Brain pericyte (primary cell): Measurements from ENCODE around the gene BCCIP.

Experiments
- DNase-seq: peaks from one replicate; pipeline ENCODE4 v3.0.0-alpha.2; 2012; ENCODE audit warnings: low read depth, low spot score

BCCIP gene

GRCh38 chr10:125822878-125823662 lies at the start of gene BCCIP, which contains the start of gene UROS:
Gene BCCIP (plus strand): TSS chr10:125823546. CDS start chr10:125823558, 12 bp downstream.
Gene UROS (minus strand): TSS chr10:125823258. CDS start chr10:125816499, 6,759 bp downstream.
- peak; percentile 84 for DNase-seq

GRCh38 chr10:125773687-125774543 lies 49.4 kb upstream of the BCCIP start:
- DNase-seq: no peak

- no peak for DNase-seq
Observed at GRCh38 chr10:125774581-125775191, 48.7 kb upstream of the BCCIP start.

DNA sequence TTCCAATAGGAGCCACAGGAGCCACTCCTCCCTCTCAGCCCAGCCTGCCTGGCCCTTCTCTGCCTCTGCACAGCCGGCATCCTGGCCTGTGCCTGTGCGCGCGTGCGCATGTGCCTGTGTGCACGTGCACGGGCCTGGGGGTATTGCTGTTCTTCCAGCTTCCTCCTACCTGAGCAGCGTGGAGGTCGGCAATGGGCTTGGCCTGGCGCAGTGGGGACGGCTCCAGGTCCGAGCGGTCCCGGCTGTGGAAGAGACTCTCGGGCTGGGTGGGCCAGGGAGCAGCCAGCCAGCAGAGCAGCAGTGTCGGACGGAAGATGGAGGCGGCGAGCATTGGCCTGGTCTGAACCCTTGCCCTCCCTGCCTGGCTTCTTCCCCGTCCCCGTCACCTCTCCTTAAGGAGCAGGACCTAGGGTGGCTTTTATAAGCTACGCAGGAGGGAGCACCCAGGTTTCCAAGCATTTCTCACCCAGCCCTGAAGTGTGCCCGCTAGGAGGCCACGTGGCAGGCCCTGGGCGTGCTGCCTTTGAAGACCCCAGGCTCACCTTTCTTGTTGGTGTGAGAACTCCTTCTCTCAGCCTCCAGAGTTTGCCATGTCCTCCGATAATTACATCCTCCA lies 47.7 kb upstream of the BCCIP start, which contains the start of gene MMP21:
Gene MMP21 (minus strand): TSS at position 331 of the 616 bp plus-strand sequence. CDS start 0 bp downstream, at position 331.
- DNase-seq: no peak

- DNase-seq: no peak
Observed at GRCh38 chr10:125777806-125778205, 45.5 kb upstream of the BCCIP start.

- no peak for DNase-seq
Observed at GRCh38 chr10:125778556-125778955, 44.8 kb upstream of the BCCIP start.

GRCh38 chr10:125779403-125780327 lies 43.7 kb upstream of the BCCIP start:
- DNase-seq: no peak

DNA sequence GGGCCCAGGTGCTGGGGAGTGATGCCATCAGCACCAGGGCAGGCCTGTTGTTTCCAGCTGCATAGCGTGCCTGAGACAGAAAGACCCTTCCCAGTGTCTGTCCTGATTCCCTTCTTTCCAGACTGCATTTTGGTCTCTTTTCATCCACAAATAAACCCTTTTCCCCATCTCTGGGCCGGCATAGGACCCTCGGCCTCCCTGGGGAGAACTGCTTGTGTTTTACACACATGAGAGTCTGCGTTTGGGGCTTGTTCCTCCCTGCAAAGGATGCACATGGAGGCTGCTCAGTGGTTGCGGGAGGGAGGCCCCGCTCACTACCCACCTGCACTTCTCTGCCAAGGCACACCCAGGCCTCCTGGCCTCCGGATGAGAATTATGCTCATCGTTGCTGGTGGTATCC lies 42.0 kb upstream of the BCCIP start:
- no peak for DNase-seq

DNA sequence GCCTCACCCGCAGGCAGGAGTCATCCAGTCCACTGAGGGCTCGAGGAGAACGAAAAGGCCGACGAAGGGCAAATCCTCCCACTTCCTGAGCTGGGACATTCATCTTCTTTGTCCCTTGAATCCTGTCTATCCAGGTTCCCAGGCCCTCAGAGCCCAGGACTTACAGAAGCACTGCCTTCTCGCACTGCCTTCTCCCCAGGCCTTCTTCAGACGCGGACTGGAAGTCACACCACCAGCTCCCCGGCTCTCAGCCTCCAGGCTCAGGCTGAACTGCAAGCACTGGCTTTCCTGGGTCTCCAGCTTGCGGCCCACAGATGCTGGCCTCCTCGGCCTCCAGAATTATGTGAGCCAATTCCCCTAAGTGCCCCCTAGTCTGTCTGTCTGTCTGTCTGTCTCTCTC lies 41.3 kb upstream of the BCCIP start:
- DNase-seq: no peak

- DNase-seq: no peak
Observed at GRCh38 chr10:125782616-125783015, 40.7 kb upstream of the BCCIP start.

- no peak for DNase-seq
Observed at GRCh38 chr10:125783408-125783807, 39.9 kb upstream of the BCCIP start.

GRCh38 chr10:125783957-125784356 lies 39.4 kb upstream of the BCCIP start:
- no peak for DNase-seq

GRCh38 chr10:125785791-125786190 lies 37.6 kb upstream of the BCCIP start:
- no peak for DNase-seq

- DNase-seq: no peak
Observed at GRCh38 chr10:125788156-125789034, 35.0 kb upstream of the BCCIP start.

DNA sequence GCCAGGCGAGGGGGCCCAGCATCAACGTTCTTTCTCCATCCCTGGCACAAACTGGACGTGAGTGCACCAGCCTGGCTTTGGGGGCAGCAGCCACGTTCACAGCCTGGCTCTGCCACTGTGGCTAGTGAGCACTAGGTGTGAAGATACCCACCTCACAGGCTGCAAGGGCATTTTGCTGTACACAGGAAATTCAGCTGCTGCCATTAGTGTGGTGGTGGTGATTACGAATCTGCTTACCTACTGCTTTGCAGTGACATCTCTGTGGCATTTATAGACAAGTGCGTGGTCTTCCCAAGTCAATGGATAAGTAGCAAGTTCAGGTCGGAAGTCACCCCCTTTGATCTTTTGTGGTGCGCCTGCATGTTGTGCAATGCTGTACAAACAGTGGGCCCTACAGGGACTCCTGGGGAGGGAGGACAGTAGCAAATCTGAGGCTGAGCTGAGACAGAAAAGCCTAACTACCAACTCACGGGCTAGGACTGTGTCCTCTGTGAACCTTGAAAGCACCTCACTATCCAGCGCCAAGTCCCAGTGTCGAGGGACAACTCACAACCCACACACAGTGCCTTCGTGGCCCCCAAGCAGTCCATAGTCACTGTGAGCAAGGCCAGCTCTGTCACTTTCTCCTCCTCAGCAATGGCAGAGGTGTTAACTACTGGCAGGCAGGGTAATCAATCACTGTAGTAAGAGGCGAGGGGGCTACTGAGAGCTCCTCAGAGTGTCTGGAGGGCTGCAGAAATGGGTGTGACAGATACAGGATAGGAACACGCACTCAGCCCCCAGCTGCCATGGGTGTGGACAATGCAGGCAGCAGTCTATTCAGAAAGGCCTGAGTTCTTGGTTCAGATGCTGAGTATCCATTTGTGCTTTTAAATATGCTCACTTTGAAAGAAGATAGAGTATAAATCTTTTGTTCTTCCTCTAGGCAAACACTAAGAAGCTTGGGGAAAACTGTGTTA lies 30.7 kb upstream of the BCCIP start:
- DNase-seq: no peak

DNA sequence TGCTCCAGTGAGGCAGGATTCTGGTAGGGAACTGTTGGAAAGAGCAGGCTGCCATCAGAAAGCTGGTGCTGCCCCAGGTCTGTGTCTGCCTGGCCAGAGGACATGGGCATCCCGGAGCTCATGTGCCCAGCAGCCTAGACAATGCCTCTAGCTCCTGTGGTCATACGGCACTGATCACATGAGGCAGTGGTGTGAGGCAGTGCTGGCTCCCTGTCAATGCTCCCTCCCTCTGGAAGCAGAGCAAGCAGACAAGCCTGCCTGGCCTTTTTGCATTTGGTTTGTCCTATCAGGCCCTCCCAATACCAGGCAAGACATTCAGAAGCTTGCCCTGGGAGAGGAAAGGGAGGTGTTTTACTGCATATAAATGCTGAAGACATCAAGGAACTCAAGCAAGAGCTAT lies 28.2 kb upstream of the BCCIP start:
- no peak for DNase-seq

GRCh38 chr10:125795637-125796190 lies 27.6 kb upstream of the BCCIP start:
- DNase-seq: no peak

DNA sequence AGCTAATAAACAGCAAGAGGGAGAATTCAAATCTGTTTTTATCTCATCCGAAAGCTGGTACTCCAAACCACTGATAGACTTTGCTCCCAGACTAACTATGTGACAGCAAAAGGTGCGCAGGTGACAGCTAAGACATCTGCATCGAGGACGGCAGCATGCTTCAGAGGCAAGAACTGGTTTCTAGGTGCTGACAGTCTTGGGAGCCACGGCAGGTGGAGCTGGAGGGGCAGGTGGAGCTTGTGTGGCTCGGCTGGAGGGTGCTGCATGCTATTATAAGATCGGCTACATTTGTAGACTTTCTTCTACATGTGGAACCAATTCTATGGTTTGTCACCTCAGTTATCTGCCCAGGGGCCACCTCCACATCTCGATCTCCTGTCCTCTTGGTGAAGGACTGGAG lies 25.9 kb upstream of the BCCIP start:
- no peak for DNase-seq
